GM12878 (cell line): ENCODE data around the gene FBXW7. TPM values are rescaled to one million over a fixed set of nuclear protein-coding genes. Genes with fewer than 3 reads are reported as not detected.

Experiments
- ATAC-seq: fragments of 200-7000 bp; cut with Tn5 transposase; 3 replicates; pipeline ENCODE4 v1.9.1; 2020; ENCODE audit warnings: mild to moderate bottlenecking, moderate library complexity
- BruUV-seq: library from RNA; stranded (reverse); fragments of 400-500 nt; replicated peaks from 2 replicates; lab custom pipeline; 2021; lab: Mats Ljungman, UMichigan
- CTCF ChIA-PET: fragments of 300-600 bp; sonication (Branson Sonifier 250); formaldehyde crosslinking; extraction: SDS; loops from one replicate; lab custom pipeline; 2021; ENCODE audit warnings: inconsistent platforms; lab: Yijun Ruan, JAX
- POLR2A ChIA-PET: fragments of 350-600 bp; formaldehyde crosslinking; extraction: SDS; loops from one replicate; lab custom pipeline; 2021; ENCODE audit warnings: inconsistent platforms; lab: Charles Lee
- RAD21 ChIA-PET: fragments of 300-600 bp; sonication (Branson Sonifier 250); formaldehyde crosslinking; loops from one replicate; lab custom pipeline; 2023; ENCODE audit warnings: antibody characterized with exemption; ENCODE audit not compliant: unreplicated experiment; lab: Charles Lee
- SMC1A ChIA-PET: fragments of 300-600 bp; sonication (Branson Sonifier 250); formaldehyde crosslinking; loops from one replicate; lab custom pipeline; 2023; ENCODE audit not compliant: unreplicated experiment, uncharacterized antibody; lab: Charles Lee
- DNase-seq: peaks from one replicate; pipeline ENCODE4 v3.0.0-alpha.2; 2011; ENCODE audit warnings: low read depth, low spot score
- FAIRE-seq: peaks from 3 replicates; lab custom pipeline; 2011; peaks lifted over from hg19 to GRCh38; lab: Jason Lieb, UNC
- H2AFZ ChIP-seq: 2 replicates; pipeline ENCODE4 v1.6.0; 2011; ENCODE audit warnings: low read depth, low read length, control low read depth; ENCODE audit not compliant: control insufficient read depth
- H3K27ac ChIP-seq: 2 replicates; pipeline ENCODE4 v1.5.1; 2011; ENCODE audit warnings: control low read depth; ENCODE audit not compliant: control insufficient read depth, insufficient read depth
- H3K27me3 ChIP-seq, 2 experiments: replicated peaks in 1 of 2; 2 replicates each; pipeline versions ENCODE4 v1.6.0 to v1.6.1; 2011; ENCODE audit warnings: low read length in 1 of 2; ENCODE audit not compliant: control insufficient read depth in 2 of 2, insufficient read depth in 2 of 2
- H3K36me3 ChIP-seq, 2 experiments: 2 replicates each; pipeline ENCODE4 v1.5.1; 2011; ENCODE audit warnings: low read length in 1 of 2; ENCODE audit not compliant: control insufficient read depth in 2 of 2, insufficient read depth in 2 of 2
- H3K4me1 ChIP-seq: 2 replicates; pipeline ENCODE4 v1.6.1; 2011; ENCODE audit warnings: mild to moderate bottlenecking, low read length, moderate library complexity, mixed read lengths; ENCODE audit not compliant: control insufficient read depth, insufficient read depth
- H3K4me2 ChIP-seq: 2 replicates; pipeline ENCODE4 v1.6.0; 2011; ENCODE audit warnings: control low read depth; ENCODE audit not compliant: control insufficient read depth, insufficient read depth
- H3K4me3 ChIP-seq: fragments of 200-600 bp; sonication (generic); 2 replicates; pipeline ENCODE4 v1.5.1; 2016
- H3K79me2 ChIP-seq: 2 replicates; pipeline ENCODE4 v1.6.0; 2011; ENCODE audit warnings: low read length; ENCODE audit not compliant: control insufficient read depth, insufficient read depth
- H3K9ac ChIP-seq: 2 replicates; pipeline ENCODE4 v1.8.0; 2011; ENCODE audit warnings: low read length, control low read depth, mixed read lengths; ENCODE audit not compliant: control insufficient read depth, insufficient read depth
- H3K9me3 ChIP-seq: replicated peaks from 3 replicates; pipeline ENCODE4 v1.5.1; 2011; ENCODE audit warnings: mild to moderate bottlenecking, low read length; ENCODE audit not compliant: control insufficient read depth, insufficient read depth
- H4K20me1 ChIP-seq: 2 replicates; pipeline ENCODE4 v1.6.0; 2011; ENCODE audit not compliant: control insufficient read depth, insufficient read depth
- ATF3 ChIP-seq: IDR thresholded peaks from 2 replicates; pipeline ENCODE4 v1.6.1; 2011; ENCODE audit warnings: low read depth, mild to moderate bottlenecking, low read length, moderate library complexity, borderline replicate concordance; ENCODE audit errors: extremely low read depth
- BCLAF1 ChIP-seq: fragments of 450-650 bp; IDR thresholded peaks from 2 replicates; pipeline ENCODE4 v1.6.1; 2017; ENCODE audit warnings: antibody characterized with exemption, mild to moderate bottlenecking, moderate library complexity
- BHLHE40 ChIP-seq, 2 experiments: fragments of 450-650 bp in 1 of 2; IDR thresholded peaks; 2 replicates each; pipeline ENCODE4 v1.6.1; 2011 to 2017; ENCODE audit warnings: low read depth in 2 of 2, borderline replicate concordance in 1 of 2, improper control_type of control experiment in 1 of 2, low read length in 1 of 2, mild to moderate bottlenecking in 1 of 2
- HCFC1 ChIP-seq: fragments of 150-350 bp; IDR thresholded peaks from 2 replicates; pipeline ENCODE4 v1.6.1; 2014; ENCODE audit warnings: low read length
- JUND ChIP-seq: IDR thresholded peaks from 2 replicates; pipeline ENCODE4 v1.6.1; 2012; ENCODE audit warnings: low read depth, mild to moderate bottlenecking, low read length, improper control_type of control experiment, moderate library complexity
- MYC ChIP-seq: IDR thresholded peaks from 2 replicates; pipeline ENCODE4 v1.6.1; 2011; ENCODE audit warnings: mild to moderate bottlenecking, low read length, moderate library complexity, inconsistent platforms; ENCODE audit not compliant: insufficient read depth, insufficient replicate concordance, insufficient read length, severe bottlenecking
- NFYA ChIP-seq: IDR thresholded peaks from 2 replicates; pipeline ENCODE4 v1.6.1; 2011; ENCODE audit warnings: low read depth, mild to moderate bottlenecking, low read length, improper control_type of control experiment, borderline replicate concordance
- ZNF217 ChIP-seq: fragments of 450-650 bp; IDR thresholded peaks from 2 replicates; pipeline ENCODE4 v1.6.1; 2017; ENCODE audit warnings: antibody characterized with exemption, mild to moderate bottlenecking
- ZNF622 ChIP-seq: fragments of 450-650 bp; IDR thresholded peaks from 2 replicates; pipeline ENCODE4 v1.6.1; 2017; ENCODE audit warnings: mild to moderate bottlenecking, inconsistent platforms
- WGBS: methylation state at CpG from one replicate; pipeline ENCODE4 v1.1.6; 2016; ENCODE audit warnings: low lambda C conversion rate; ENCODE audit not compliant: insufficient replicate concordance, insufficient coverage; ENCODE audit errors: missing lambda C conversion rate; 5-methylcytosine and 5-hydroxymethylcytosine counted together
- in situ Hi-C: fragments of 300-500 bp; cut with MboI; formaldehyde crosslinking; loops from 9 replicates; pipeline ENCODE4 v1.14.3; 2018; ENCODE audit warnings: mixed read lengths
- intact Hi-C: fragments of 100-400 bp; cut with micrococcal nuclease; formaldehyde crosslinking; loops from one replicate; pipeline ENCODE4 v1.14.2; 2022; ENCODE audit not compliant: unreplicated experiment
- polyA plus RNA-seq, 11 experiments: library from polyadenylated mRNA; depleted of rRNA in 4 of 11; unstranded in 6 of 11; stranded (reverse) in 5 of 11; fragments of >200 nt; fragmentation: Nextera tagmentation in 4 of 11; fragmentation: Illumina TruSeq in 1 of 11; extraction: Ambion mirVana in 4 of 11; extraction: Trizol in 1 of 11; gene quantifications; 1 replicate in 1 of 11; 2 replicates in 10 of 11; pipeline versions ENCODE4 v1.2.1 to v1.2.3, GENCODE V29; 2011 to 2016; ENCODE audit warnings: inconsistent platforms in 2 of 11, missing spikeins in 2 of 11, low read depth in 1 of 11
- total RNA-seq, 4 experiments: library from RNA; depleted of rRNA in 3 of 4; stranded (reverse); fragments of >200 nt in 3 of 4; fragmentation: Illumina TruSeq in 1 of 4; extraction: Trizol in 1 of 4; gene quantifications; 2 replicates each; pipeline versions ENCODE4 v1.2.1 to v1.2.3, GENCODE V29; 2013 to 2021

FBXW7 gene
- total and polyA plus RNA-seq, 10 of the 15 experiments (the other 5 are each of a cell fraction or from before 2014, with no cell fraction given) = 35.8 to 118 (median 47.2) TPM

- RAD21 ChIA-PET = interaction anchor here (2.0 kb wide), 1 partner anchor 39 kb away, joined by 5 read pairs; no protein-coding TSS in a partner anchor
- no peaks in the 10 kb centered on the region for H4K20me1 ChIP-seq
- FAIRE-seq = no peak
- CTCF ChIA-PET = interaction anchor here (1.9 kb wide), 1 partner anchor 11 kb away, joined by 6 read pairs; no protein-coding TSS in a partner anchor
- no peaks in the 10 kb centered on the region for H3K4me1 ChIP-seq
- no peak for ATAC-seq
- TF ChIP-seq BHLHE40 (IDR thresholded peaks at IDR 0.05; ENCODE audit: borderline replicate concordance in 1 of 2, low read depth in 2 of 2, low read length in 1 of 2) (no peak), NFYA (no peak), HCFC1 (no peak), BCLAF1 (no peak), ATF3 (no peak), ZNF217 (no peak), MYC (no peak), JUND (no peak), ZNF622 (no peak)
- no peak overlapping the region for H2AFZ ChIP-seq
- no peaks in the 10 kb centered on the region for H3K79me2 ChIP-seq
- no TSS peak for BruUV-seq
- POLR2A ChIA-PET = interaction anchor here (0.7 kb wide), 1 partner anchor 451 kb away, joined by 3 read pairs; no protein-coding TSS in a partner anchor
- peaks cover 0 to 3% of the 10 kb centered on the region in 2 experiments; a peak in 1 of 4 replicates for H3K36me3 ChIP-seq
- SMC1A ChIA-PET = interaction anchor here (1.1 to 1.4 kb wide), 3 partner anchors 9 to 32 kb away, joined by 3 to 8 read pairs (median 4); no protein-coding TSS in a partner anchor
- H3K9ac ChIP-seq = no peak overlapping the region
- in situ Hi-C loops (no loop called here), intact Hi-C loops (no loop called here)
- H3K4me3 ChIP-seq = no peak overlapping the region
- WGBS = 100% methylated on average over 3 of the region's 3 CpGs
- no peak overlapping the region for H3K4me2 ChIP-seq
- H3K27ac ChIP-seq = no peak overlapping the region
- H3K9me3 ChIP-seq = no peaks in the 10 kb centered on the region
- no peak for DNase-seq
- H3K27me3 ChIP-seq = no peaks in the 10 kb centered on the region
Observed at GRCh38 chr4:152316969-152317368, 218.9 kb downstream of the FBXW7 start.
